ENCODE measurements around the gene SLC12A3.

SLC12A3 gene

GRCh38 chr16:56903866-56904265, 38.9 kb downstream of the SLC12A3 start:
- no peak overlapping the region for H3K4me3 ChIP-seq (ENCODE audit: low read depth, low read length)
- TF ChIP-seq CTCF (IDR thresholded peaks at IDR 0.05; ENCODE audit: low read depth, low read length, missing control alignments) = no peak
- DNase-seq (ENCODE audit: low read depth) = no peak
- in situ Hi-C loops (cut with HindIII; ENCODE audit: low sequenced_read_pairs) = no loop called here

- no peak overlapping the region for H3K4me3 ChIP-seq (ENCODE audit: low read depth, low read length)
- no peak for TF ChIP-seq CTCF (IDR thresholded peaks at IDR 0.05; ENCODE audit: low read depth, low read length, missing control alignments)
- DNase-seq (ENCODE audit: low read depth) = no peak
- in situ Hi-C loops (cut with HindIII; ENCODE audit: low sequenced_read_pairs) = no loop called here
Observed at GRCh38 chr16:56907401-56907800, 42.4 kb downstream of the SLC12A3 start.

- TF ChIP-seq CTCF (IDR thresholded peaks at IDR 0.05; ENCODE audit: low read depth, low read length, missing control alignments) = no peak
- in situ Hi-C loops (cut with HindIII; ENCODE audit: low sequenced_read_pairs) = no loop called here
- no peak overlapping the region for H3K4me3 ChIP-seq (ENCODE audit: low read depth, low read length)
- no peak for DNase-seq (ENCODE audit: low read depth)
Observed at GRCh38 chr16:56909527-56909979, 44.5 kb downstream of the SLC12A3 start.

GRCh38 chr16:56910112-56910511, 45.1 kb downstream of the SLC12A3 start:
- in situ Hi-C loops (cut with HindIII; ENCODE audit: low sequenced_read_pairs) = no loop called here
- H3K4me3 ChIP-seq (ENCODE audit: low read depth, low read length) = no peak overlapping the region
- DNase-seq (ENCODE audit: low read depth) = no peak
- TF ChIP-seq CTCF (IDR thresholded peaks at IDR 0.05; ENCODE audit: low read depth, low read length, missing control alignments) = no peak

- DNase-seq (ENCODE audit: low read depth) = peak; percentile 60
- H3K4me3 ChIP-seq (ENCODE audit: low read depth, low read length) = no peak overlapping the region
Observed at GRCh38 chr16:56910654-56911539, 45.9 kb downstream of the SLC12A3 start.

More at GRCh38 chr16:56910654-56911539, 45.9 kb downstream of the SLC12A3 start:
- in situ Hi-C loops (cut with HindIII; ENCODE audit: low sequenced_read_pairs) = no loop called here
- TF ChIP-seq CTCF (IDR thresholded peaks at IDR 0.05; ENCODE audit: low read depth, low read length, missing control alignments) = no peak

Data from astrocyte of the cerebellum (primary cell).